HG03135 (cell line): Measurements from ENCODE around the gene TUBB2B.
"Not testable (repeated sequence)": the region's sequence is repeated elsewhere in the genome, so short reads cannot be mapped to it uniquely, and the experiment has no call there.

Experiments used
- ATAC-seq: cut with Tn5 transposase; IDR thresholded peaks from one replicate; pipeline ENCODE4 v1.9.1; 2021; ENCODE audit warnings: mild to moderate bottlenecking, moderate library complexity; ENCODE audit not compliant: unreplicated experiment

Gene TUBB2B

DNA sequence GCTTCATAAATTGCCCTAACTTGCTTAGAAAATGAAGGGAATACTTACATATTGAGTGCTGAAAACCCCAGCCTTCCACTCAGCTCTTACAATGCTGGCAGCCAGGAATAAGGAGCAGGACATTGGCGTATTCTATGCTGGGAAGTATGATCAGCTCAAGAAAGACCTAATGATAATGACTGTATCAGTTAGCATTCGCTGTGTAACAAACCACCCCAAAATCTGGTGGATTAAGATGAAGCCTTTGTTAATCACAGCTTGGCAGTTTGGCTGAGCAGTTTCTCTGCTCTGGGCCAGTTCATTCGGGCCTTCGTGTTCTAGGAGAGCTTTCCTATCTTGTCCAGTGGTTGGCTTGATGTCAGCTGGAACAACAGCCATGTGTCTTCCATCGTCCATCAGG, 36.7 kb downstream of the TUBB2B start:
- ATAC-seq: no peak

DNA sequence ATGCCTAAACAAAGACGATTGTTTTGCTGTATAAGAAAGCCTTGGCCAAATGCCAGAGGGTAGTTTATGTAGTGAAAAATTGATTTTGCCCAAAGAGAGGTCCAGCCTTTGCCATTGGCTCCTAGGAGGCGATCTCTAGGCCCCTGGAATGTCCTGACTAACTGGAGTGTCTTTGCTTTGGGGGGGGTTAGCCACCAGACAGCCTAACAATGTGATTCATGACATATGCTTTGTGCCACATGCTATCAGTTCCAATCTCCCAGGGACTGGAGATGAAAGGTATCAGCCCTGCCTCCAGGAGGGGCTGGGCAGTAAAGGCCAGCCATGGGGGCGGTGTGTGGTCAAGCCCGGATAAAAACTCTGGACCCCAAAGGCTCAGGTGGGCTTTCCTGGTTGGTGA, 37.4 kb downstream of the TUBB2B start:
- no peak for ATAC-seq

DNA sequence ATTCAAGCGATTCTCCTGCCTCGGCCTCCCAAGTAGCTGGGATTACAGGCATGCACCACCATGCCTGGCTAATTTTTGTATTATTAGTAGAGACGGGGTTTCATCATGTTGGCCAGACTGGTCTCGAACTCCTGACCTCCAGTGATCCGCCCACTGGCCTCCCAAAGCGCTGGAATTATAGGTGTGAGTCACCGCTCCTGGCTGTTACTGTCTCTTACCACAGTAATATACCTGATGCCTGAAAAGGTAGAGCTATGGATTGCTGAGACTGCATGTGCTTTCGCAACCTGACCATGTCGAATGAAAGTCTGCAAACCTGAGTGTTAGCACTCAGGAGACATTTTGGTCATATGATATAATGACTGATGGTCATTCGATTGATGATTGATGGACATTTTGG, 38.3 kb downstream of the TUBB2B start:
- ATAC-seq: not testable (repeated sequence)

DNA sequence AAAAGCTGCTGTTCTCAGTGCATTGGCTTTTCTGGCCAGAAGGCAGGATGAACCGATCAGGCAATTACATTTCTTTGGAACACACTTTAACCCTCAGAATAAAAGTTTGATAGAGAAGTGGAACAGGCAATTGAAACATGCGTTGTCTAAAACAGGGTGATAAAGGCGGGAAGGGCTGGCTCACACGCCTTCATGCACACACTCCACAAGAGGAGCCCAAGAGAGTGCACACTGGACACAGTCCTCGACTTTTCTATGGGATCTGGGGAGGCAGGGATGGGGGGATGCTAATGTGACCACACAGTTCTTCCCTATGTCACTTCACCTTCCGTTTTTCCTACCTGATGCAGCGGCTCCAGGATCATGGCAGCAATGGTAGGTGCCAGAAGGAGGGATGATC, 39.2 kb downstream of the TUBB2B start:
- no peak for ATAC-seq

DNA sequence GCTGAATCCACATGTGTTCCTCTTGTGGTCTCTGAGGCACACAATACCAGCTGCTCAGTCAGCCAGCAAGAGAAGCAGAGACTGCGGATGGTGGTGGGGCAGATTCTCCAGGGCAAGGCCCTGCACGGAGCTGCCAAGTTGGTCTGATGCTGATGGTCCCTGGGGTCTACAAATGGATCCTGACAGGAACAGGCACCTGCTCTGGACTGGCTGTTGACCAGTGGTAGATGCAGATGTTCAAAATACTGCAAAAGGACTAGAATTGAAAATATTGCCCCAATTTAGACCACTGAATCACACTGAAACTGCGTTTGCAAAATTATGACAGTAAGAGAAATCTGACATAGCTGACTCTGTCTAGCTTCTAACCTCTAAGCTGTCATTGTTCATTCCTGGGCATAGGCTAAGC, 40.5 kb downstream of the TUBB2B start:
- ATAC-seq: no peak

DNA sequence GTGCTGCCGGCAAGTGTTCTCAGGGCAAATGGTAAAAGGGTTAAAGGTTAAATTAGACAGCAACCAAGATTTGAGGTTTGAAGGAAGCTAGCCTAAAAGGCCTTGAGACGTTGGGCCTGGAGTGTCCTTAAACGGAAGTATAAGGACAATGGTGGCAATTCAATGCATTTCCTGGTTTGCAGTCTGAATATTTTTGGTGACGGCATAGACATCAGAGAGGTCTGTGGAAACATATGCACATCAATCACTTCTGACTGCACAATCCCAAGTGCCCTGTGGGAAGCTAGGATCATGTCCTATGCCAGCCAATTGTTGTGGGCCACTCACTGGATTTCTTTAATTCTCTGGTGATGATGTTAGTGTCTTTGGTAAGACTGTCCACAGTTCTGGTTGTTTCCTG, 44.4 kb downstream of the TUBB2B start:
- no peak for ATAC-seq

DNA sequence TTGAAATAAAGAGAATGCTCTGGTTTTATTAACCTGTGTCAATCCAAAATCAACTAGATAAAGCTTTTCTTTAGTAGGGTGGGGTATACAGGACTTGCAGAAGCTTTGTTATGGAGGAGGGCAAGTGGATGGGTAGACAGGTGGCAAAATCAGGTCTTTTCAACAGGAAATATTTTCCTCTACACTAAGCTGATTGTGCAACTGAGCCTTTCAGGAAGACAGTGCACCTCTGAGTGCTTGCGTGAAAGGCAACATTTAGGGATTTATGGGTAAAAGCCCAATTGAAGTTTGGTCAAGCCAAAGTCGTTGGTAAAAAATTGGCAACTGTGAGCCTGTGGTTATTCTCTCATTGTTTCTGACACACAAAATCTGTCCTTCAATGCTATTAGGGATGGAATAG, 46.3 kb downstream of the TUBB2B start:
- no peak for ATAC-seq

DNA sequence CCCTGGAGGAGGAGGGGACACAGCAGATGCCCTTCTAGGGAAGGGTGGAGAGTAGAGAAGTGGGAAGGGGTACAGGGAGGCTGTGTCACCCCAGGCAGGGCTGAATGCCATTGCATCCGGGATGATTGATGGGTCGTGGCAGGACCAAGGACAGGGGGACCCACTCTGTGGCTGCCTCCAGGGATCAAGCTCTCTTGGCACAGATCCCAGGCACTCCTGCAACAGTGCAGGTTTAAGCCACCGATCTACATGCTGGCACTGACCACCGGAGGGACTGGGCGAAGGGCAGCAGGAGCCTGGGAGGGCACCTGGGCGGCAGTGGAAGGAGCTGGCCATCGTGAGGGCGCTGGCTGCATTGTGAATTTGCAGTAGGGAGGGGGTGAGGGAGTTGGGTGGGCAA, 47.5 kb downstream of the TUBB2B start:
- ATAC-seq: not testable (repeated sequence)

DNA sequence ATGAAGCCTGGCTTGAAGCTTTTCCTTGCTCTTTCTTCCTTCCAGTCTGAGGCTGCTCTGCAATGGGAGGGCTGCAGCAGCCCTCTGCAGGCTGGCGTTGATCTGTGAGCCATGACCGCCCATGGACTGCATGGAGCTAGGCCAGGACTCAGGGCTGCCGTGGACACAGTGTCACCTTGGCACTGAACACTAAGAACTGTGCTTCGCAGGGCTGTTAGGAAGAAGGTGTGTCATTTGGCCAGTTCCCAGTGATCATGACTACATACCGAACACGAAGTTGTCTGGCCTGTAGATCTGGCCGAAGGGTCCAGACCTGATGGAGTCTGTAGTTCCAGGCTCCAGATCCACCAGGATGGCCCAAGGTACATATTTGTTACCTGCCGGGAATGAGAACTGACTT, 48.8 kb downstream of the TUBB2B start:
- ATAC-seq: not testable (repeated sequence)

DNA sequence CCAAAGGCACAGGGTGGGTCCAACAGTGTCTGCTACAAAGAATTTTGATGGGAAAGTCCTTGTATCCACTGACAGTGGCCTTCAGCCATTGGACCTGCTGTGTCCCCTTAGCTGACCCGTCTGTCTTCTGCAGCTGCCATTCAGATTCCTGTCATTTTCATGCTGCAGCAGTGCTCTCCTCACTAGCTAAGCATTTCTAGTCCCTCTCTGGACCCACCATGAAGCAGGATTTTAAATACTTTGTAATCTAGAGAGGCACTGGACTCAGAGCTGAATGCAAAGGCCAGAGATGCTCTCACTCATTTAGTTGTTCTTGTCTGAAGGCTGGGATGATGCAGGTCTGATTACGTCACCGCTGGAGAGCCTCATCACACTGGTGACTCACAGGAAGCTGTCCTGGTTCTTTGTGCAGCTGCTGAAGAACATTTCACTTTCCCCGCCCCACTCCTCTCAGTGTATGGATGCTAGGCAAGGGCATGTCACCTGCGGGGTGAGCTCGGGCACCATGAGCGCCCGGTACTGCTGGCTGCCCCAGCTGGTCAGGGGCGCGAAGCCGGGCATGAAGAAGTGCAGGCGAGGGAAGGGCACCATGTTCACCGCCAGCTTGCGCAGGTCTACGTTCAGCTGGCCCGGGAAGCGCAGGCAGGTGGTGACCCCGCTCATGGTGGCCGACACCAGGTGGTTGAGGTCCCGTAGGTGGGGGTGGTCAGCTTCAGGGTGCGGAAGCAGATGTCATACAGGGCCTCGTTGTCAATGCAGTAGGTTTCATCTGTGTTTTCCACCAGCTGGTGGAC, 50.7 kb downstream of the TUBB2B start:
- ATAC-seq: no peak

DNA sequence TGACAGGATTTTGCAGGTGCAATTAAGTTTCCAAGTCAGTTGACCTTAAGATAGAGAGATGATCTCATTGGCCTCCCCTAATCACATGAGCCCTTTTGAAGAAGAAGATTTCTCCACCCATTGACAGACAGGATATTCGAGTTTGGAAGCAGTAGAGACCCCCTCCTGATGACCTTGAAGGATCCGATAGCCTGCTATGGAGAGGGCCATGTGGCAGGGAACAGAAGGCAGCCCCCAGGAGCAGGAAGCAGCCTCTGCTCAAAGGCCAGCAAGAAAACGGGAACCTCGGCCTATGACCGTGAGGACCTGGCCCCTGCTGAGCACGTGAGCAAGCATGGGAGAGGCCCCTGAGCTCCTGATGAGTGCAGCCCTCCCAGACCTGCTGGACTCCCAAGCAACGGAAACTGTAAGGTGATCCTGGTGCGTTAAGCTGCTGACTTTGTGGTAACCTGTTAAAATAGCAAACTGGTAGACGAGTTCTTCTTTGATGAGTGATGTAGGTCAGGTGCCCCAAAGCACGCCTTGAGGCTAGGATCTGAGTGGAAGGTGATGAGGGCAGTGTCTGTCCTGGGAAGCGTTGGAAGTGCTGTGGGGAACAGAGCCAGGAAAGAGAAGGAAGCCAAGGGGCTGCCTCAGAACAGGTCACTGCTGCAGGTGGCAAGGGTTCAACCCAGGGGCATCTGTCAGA, 51.6 kb downstream of the TUBB2B start:
- no peak for ATAC-seq
